ENCODE data around the gene PTMA. TPM values are rescaled to one million over a fixed set of nuclear protein-coding genes. Genes with fewer than 3 reads are reported as not detected.

Gene PTMA
- total and polyA plus RNA-seq, 9 of the 15 experiments (the other 6 are each of a cell fraction or from before 2014, with no cell fraction given) = 429 to 2,322 (median 1,578) TPM

GRCh38 chr2:231714639-231715498, 6.5 kb downstream of the PTMA start (continued):
- TF ChIP-seq PHF8 (IDR thresholded peaks at IDR 0.05; ENCODE audit: borderline replicate concordance, low read length) = 0 out of 2 replicates have a peak, but pooled peaks have one; percentile 12
- TF ChIP-seq ZNF707 (CRISPR knock-in tag; conservative IDR thresholded peaks at IDR 0.05) = no peak
- peak; percentile 64 to 83 (median 77) for TF ChIP-seq CTCF (IDR thresholded peaks at IDR 0.05 in 2 of 3, conservative IDR thresholded peaks at IDR 0.05 in 1 of 3; ENCODE audit: insufficient read depth in 2 of 3, low read depth in 1 of 3, low read length in 3 of 3)
- no peak for TF ChIP-seq TRIM24 (IDR thresholded peaks at IDR 0.05)
- TF ChIP-seq ZNF395 (CRISPR knock-in tag; IDR thresholded peaks at IDR 0.05) = no peak
- peak; percentile 71 to 75 for TF ChIP-seq RAD21 (CRISPR knock-in tag; conservative IDR thresholded peaks at IDR 0.05 in 1 of 2, IDR thresholded peaks at IDR 0.05 in 1 of 2)
- TF ChIP-seq POLR2A (conservative IDR thresholded peaks at IDR 0.05) = peak; percentile 6; the same call in 1 of the 2 replicates
- 0 out of 2 replicates have a peak, but pooled peaks have one; percentile 20 for TF ChIP-seq ZNF592 (IDR thresholded peaks at IDR 0.05)
- peak; percentile 54; the same call in 1 of the 2 replicates for TF ChIP-seq SMC3 (conservative IDR thresholded peaks at IDR 0.05; ENCODE audit: insufficient read depth, low read depth, low read length)
- TF ChIP-seq TFE3 (CRISPR knock-in tag; IDR thresholded peaks at IDR 0.05) = no peak
- TF ChIP-seq CHD4 (IDR thresholded peaks at IDR 0.05; ENCODE audit: insufficient read depth, insufficient replicate concordance, low read depth, low read length, poor library complexity, severe bottlenecking) = no peak
- TF ChIP-seq SRSF9 (IDR thresholded peaks at IDR 0.05; ENCODE audit: borderline replicate concordance, low read depth, low read length) = no peak
- 0 out of 2 replicates have a peak, but pooled peaks have one; percentile 21 for TF ChIP-seq TFAP4 (CRISPR knock-in tag; IDR thresholded peaks at IDR 0.05; ENCODE audit: borderline replicate concordance)

Data from K562 (cell line).